SU-DHL-6 (cell line): ENCODE data around the gene HEMK1.

Experiments
- H2AFZ ChIP-seq: fragments of 200-600 bp; sonication (generic); 2 replicates; pipeline ENCODE4 v1.6.1; 2014; ENCODE audit warnings: low read depth, mild to moderate bottlenecking, moderate library complexity, mixed read lengths, antibody characterized with exemption, low read length; ENCODE audit not compliant: severe bottlenecking
- H3F3A ChIP-seq: fragments of 200-600 bp; shearing (Covaris generic); 2 replicates; pipeline ENCODE4 v1.6.0; 2016; ENCODE audit warnings: antibody characterized with exemption, mild to moderate bottlenecking; ENCODE audit not compliant: insufficient read depth
- H3K27ac ChIP-seq: fragments of 200-600 bp; sonication (generic); 2 replicates; pipeline ENCODE4 v1.5.1; 2016; ENCODE audit warnings: low read depth, mild to moderate bottlenecking, low read length, moderate library complexity, mixed read lengths
- H3K27me3 ChIP-seq: fragments of 200-600 bp; sonication (generic), shearing (Covaris generic); 2 replicates; pipeline ENCODE4 v1.6.0; 2014; ENCODE audit warnings: mild to moderate bottlenecking, low read length
- H3K36me3 ChIP-seq: fragments of 200-600 bp; sonication (generic); 2 replicates; pipeline ENCODE4 v1.6.1; 2014; ENCODE audit warnings: mild to moderate bottlenecking, low read length, mixed read lengths
- H3K4me2 ChIP-seq: fragments of 300-600, 200-600 bp; shearing (Covaris generic), sonication (generic); 2 replicates; pipeline ENCODE4 v1.6.0; 2014; ENCODE audit warnings: low read length, low read depth, mild to moderate bottlenecking; ENCODE audit not compliant: poor library complexity, severe bottlenecking
- H3K4me3 ChIP-seq: fragments of 200-600 bp; sonication (generic); 2 replicates; pipeline ENCODE4 v1.5.1; 2014; ENCODE audit warnings: antibody characterized with exemption, low read length, mild to moderate bottlenecking, mixed read lengths; ENCODE audit not compliant: insufficient read depth, poor library complexity, severe bottlenecking
- H3K79me2 ChIP-seq: fragments of 200-600 bp; sonication (generic); 2 replicates; pipeline ENCODE4 v1.6.1; 2014; ENCODE audit warnings: mild to moderate bottlenecking, low read length, moderate library complexity; ENCODE audit not compliant: insufficient read depth
- H3K9ac ChIP-seq: fragments of 200-600 bp; sonication (generic); 2 replicates; pipeline ENCODE4 v1.7.0; 2014; ENCODE audit warnings: mild to moderate bottlenecking, low read length
- H3K9me2 ChIP-seq: fragments of 200-600 bp; sonication (generic); replicated peaks from 2 replicates; pipeline ENCODE4 v1.6.1; 2014; ENCODE audit warnings: low read length; ENCODE audit not compliant: insufficient read depth
- H3K9me3 ChIP-seq: fragments of 200-600 bp; sonication (generic); 2 replicates; pipeline ENCODE4 v1.6.1; 2014; ENCODE audit warnings: low read length, mixed read lengths; ENCODE audit not compliant: insufficient read depth
- H4K20me1 ChIP-seq: fragments of 200-600 bp; sonication (generic); 2 replicates; pipeline ENCODE4 v1.6.1; 2014; ENCODE audit warnings: low read depth, mild to moderate bottlenecking, antibody characterized with exemption, low read length, moderate library complexity, mixed read lengths
- EZH2phosphoT487 ChIP-seq: fragments of 200-600 bp; sonication (generic), shearing (Covaris generic); conservative IDR thresholded peaks from 2 replicates; pipeline ENCODE4 v1.6.1; 2018; ENCODE audit warnings: mild to moderate bottlenecking, antibody characterized with exemption, low read length, moderate library complexity, mixed read lengths
- TF ChIP-seq, protein P1 (sequence below): fragments of 200-600 bp; sonication (generic); IDR thresholded peaks from one replicate; pipeline ENCODE4 v1.5.1; 2017; ENCODE audit warnings: antibody characterized with exemption, mild to moderate bottlenecking, low read length, moderate library complexity; ENCODE audit not compliant: insufficient read depth, poor library complexity, severe bottlenecking

Gene HEMK1

GRCh38 chr3:50542177-50543034 is 26.9 kb upstream of the HEMK1 start:
- no peaks in the 10 kb centered on the region for H3F3A ChIP-seq
- no peak overlapping the region for H3K27ac ChIP-seq
- no peaks in the 10 kb centered on the region for H3K9me2 ChIP-seq
- no peak overlapping the region for H3K9ac ChIP-seq
- H3K36me3 ChIP-seq: no peaks in the 10 kb centered on the region
- no peaks in the 10 kb centered on the region for H4K20me1 ChIP-seq
- H3K9me3 ChIP-seq: no peaks in the 10 kb centered on the region
- H3K4me2 ChIP-seq: no peak overlapping the region
- no peaks in the 10 kb centered on the region for H3K79me2 ChIP-seq
- H3K27me3 ChIP-seq: no peaks in the 10 kb centered on the region
- TF ChIP-seq EZH2phosphoT487: no peak
- TF ChIP-seq, protein P1, sequence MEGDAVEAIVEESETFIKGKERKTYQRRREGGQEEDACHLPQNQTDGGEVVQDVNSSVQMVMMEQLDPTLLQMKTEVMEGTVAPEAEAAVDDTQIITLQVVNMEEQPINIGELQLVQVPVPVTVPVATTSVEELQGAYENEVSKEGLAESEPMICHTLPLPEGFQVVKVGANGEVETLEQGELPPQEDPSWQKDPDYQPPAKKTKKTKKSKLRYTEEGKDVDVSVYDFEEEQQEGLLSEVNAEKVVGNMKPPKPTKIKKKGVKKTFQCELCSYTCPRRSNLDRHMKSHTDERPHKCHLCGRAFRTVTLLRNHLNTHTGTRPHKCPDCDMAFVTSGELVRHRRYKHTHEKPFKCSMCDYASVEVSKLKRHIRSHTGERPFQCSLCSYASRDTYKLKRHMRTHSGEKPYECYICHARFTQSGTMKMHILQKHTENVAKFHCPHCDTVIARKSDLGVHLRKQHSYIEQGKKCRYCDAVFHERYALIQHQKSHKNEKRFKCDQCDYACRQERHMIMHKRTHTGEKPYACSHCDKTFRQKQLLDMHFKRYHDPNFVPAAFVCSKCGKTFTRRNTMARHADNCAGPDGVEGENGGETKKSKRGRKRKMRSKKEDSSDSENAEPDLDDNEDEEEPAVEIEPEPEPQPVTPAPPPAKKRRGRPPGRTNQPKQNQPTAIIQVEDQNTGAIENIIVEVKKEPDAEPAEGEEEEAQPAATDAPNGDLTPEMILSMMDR: peak; percentile 94
- H2AFZ ChIP-seq: no peak overlapping the region
- H3K4me3 ChIP-seq: no peak overlapping the region

- no peak overlapping the region for H2AFZ ChIP-seq
These were observed 23.5 kb upstream of the HEMK1 start for GRCh38 chr3:50545781-50546180.

GRCh38 chr3:50549226-50549625 is 20.1 kb upstream of the HEMK1 start:
- Histone ChIP-seq H3K9me2 (no peaks in the 10 kb centered on the region), H3F3A (no peaks in the 10 kb centered on the region), H3K36me3 (no peaks in the 10 kb centered on the region), H2AFZ (no peak overlapping the region), H3K4me2 (no peak overlapping the region), H3K27me3 (no peaks in the 10 kb centered on the region), H3K4me3 (no peak overlapping the region), H3K27ac (no peak overlapping the region), H3K9ac (no peak overlapping the region), H4K20me1 (no peaks in the 10 kb centered on the region), H3K9me3 (no peaks in the 10 kb centered on the region), H3K79me2 (no peaks in the 10 kb centered on the region)
- no peak for TF ChIP-seq EZH2phosphoT487

More at GRCh38 chr3:50545781-50546180, 23.5 kb upstream of the HEMK1 start:
- no peaks in the 10 kb centered on the region for H3F3A ChIP-seq
- no peak overlapping the region for H3K4me2 ChIP-seq
- TF ChIP-seq EZH2phosphoT487: no peak
- TF ChIP-seq, protein P1: no peak
- no peak overlapping the region for H3K4me3 ChIP-seq
- no peak overlapping the region for H3K27ac ChIP-seq
- no peaks in the 10 kb centered on the region for H3K27me3 ChIP-seq
- H4K20me1 ChIP-seq: no peaks in the 10 kb centered on the region
- H3K79me2 ChIP-seq: no peaks in the 10 kb centered on the region
- no peak overlapping the region for H3K9ac ChIP-seq
- H3K9me2 ChIP-seq: no peaks in the 10 kb centered on the region
- no peaks in the 10 kb centered on the region for H3K36me3 ChIP-seq
- H3K9me3 ChIP-seq: no peaks in the 10 kb centered on the region

DNA sequence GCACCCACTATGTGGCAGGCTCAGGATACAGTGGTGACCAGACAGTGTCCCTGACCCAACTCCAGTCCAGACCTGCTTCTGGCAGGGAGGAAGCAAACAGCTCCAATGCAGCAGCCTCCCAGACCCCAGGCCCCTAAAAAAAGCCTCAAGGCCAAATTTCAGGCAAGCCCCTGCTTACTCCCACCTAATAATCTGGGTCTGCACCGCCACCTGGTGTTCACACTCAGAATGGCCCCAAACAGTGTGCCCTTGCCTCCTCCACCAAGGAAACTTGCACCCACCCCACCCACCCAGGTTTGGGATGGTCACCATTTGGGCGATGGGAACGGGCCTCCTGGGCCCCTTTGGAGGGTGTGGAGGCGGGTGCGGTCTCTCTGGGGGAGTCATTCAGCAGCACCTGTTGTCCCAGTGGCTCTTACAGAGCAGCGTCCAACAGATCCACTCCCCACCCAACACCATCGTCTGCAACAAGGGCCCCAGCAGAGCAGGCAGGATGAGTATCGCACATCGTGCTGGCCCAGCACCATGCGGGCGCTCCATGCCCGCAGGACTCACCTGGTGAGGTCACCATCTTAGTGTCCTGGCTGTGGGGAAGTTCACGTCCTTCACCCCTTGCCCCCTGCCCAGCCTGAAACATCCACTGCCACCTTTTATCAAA is 19.1 kb upstream of the HEMK1 start:
- Histone ChIP-seq H4K20me1 (no peaks in the 10 kb centered on the region), H3K27me3 (no peaks in the 10 kb centered on the region), H3K79me2 (no peaks in the 10 kb centered on the region), H3K9me3 (no peaks in the 10 kb centered on the region), H3K4me2 (no peak overlapping the region), H3K4me3 (no peak overlapping the region), H3K9ac (no peak overlapping the region), H3K27ac (no peak overlapping the region), H3K36me3 (no peaks in the 10 kb centered on the region), H3F3A (no peaks in the 10 kb centered on the region), H2AFZ (no peak overlapping the region), H3K9me2 (no peaks in the 10 kb centered on the region)
- TF ChIP-seq, protein P1: no peak
- TF ChIP-seq EZH2phosphoT487: no peak
